ENCODE results near the gene ZFC3H1. TPM values are rescaled to one million over a fixed set of nuclear protein-coding genes. Genes with fewer than 3 reads are reported as not detected.
A peak's percentile ranks its signal among the peaks of the same experiment; 100 is the strongest.

The ZFC3H1 gene
- total and polyA plus RNA-seq, 2 of the 8 experiments (the other 6 are each of a cell fraction or from before 2014, with no cell fraction given): 20.0 to 32.4 TPM

GRCh38 chr12:71562676-71563595, 100.7 kb downstream of the ZFC3H1 start:
- Histone ChIP-seq H2BK15ac (ENCODE audit: low read length) (0 out of 2 replicates have a peak overlapping the region, but pooled peaks have one; percentile 46), H2BK12ac (ENCODE audit: low read depth, low read length) (peak overlapping the region; percentile 91), H3K56ac (replicated peaks; ENCODE audit: insufficient read length, low read depth, low read length) (no peak overlapping the region), H3K4me3 (ENCODE audit: extremely low read depth in 1 of 4, insufficient read depth in 2 of 4, low read depth in 3 of 4, low read length in 4 of 4) (no peak overlapping the region), H3K18ac (ENCODE audit: extremely low read depth, low read length) (no peak overlapping the region), H2BK20ac (ENCODE audit: low read length) (no peak overlapping the region), H3K4me2 (ENCODE audit: insufficient read depth in 1 of 2, low read depth in 2 of 2, low read length in 2 of 2) (no peak overlapping the region), H3K79me2 (ENCODE audit: control insufficient read depth in 1 of 2, insufficient read depth in 2 of 2, low read length in 2 of 2) (no peaks in the 10 kb centered on the region), H4K8ac (ENCODE audit: extremely low read depth, insufficient read depth, low read length) (no peak overlapping the region), H3K23ac (ENCODE audit: insufficient read length) (no peak overlapping the region), H2BK5ac (ENCODE audit: low read depth, low read length) (0 out of 2 replicates have a peak overlapping the region, but pooled peaks have one; percentile 36), H3K9ac (replicated peaks in 1 of 4; ENCODE audit: extremely low read depth in 1 of 4, low read depth in 3 of 4, low read length in 3 of 4) (no peak overlapping the region), H4K91ac (replicated peaks; ENCODE audit: insufficient read length, low read length) (no peak overlapping the region), H3K23me2 (ENCODE audit: low read depth, low read length) (no peaks in the 10 kb centered on the region), H3K36me3 (ENCODE audit: control insufficient read depth in 2 of 4, insufficient read depth in 4 of 4, low read length in 3 of 4) (no peaks in the 10 kb centered on the region), H3K79me1 (ENCODE audit: low read depth, low read length) (no peaks in the 10 kb centered on the region), H4K20me1 (replicated peaks in 1 of 2; ENCODE audit: control insufficient read depth in 1 of 2, insufficient read depth in 2 of 2, low read length in 2 of 2) (no peaks in the 10 kb centered on the region), H3K14ac (ENCODE audit: insufficient read length) (no peak overlapping the region), H3K27ac (ENCODE audit: low read depth, low read length) (no peak overlapping the region), H3K4me1 (replicated peaks in 1 of 4; ENCODE audit: control insufficient read depth in 3 of 4, insufficient read depth in 4 of 4, low read length in 3 of 4) (peaks cover 0 to 2% (median 0%) of the 10 kb centered on the region in 4 experiments; a peak in 2 of 7 replicates), H3K4ac (replicated peaks; ENCODE audit: insufficient read length, low read depth, low read length) (peak overlapping the region; percentile 95), H3K9me3 (ENCODE audit: insufficient read depth in 2 of 2, low read depth in 1 of 2, low read length in 1 of 2) (no peaks in the 10 kb centered on the region), H2AFZ (ENCODE audit: low read length) (peak overlapping the region; percentile 70; the same call in 1 of the 2 replicates), H4K5ac (ENCODE audit: insufficient read length, low read depth, low read length) (no peak overlapping the region), H3K27me3 (replicated peaks in 1 of 4; ENCODE audit: control insufficient read depth in 3 of 4, extremely low read depth in 1 of 4, insufficient read depth in 3 of 4, low read length in 3 of 4) (peaks cover 0 to 1% (median 0%) of the 10 kb centered on the region in 4 experiments; a peak in 1 of 7 replicates), H2AK5ac (ENCODE audit: low read depth, low read length) (no peak overlapping the region), H2BK120ac (replicated peaks; ENCODE audit: low read depth, low read length) (no peak overlapping the region)
- FAIRE-seq (no peak), DNase-seq (ENCODE audit: low read depth in 1 of 2, low spot score in 2 of 2) (no peak)
- 76% methylated on average over 11 of the region's 11 CpGs; no CpG with 5 or more reads in 1 of the 2 experiments for WGBS, 2 experiments (ENCODE audit: extremely low coverage in 1 of 2, insufficient coverage in 1 of 2, insufficient read length in 1 of 2, insufficient replicate concordance in 2 of 2, low coverage in 1 of 2, low lambda C conversion rate in 2 of 2, missing lambda C conversion rate in 1 of 2)
- POLR2A ChIA-PET (ENCODE audit: partially characterized antibody): no interaction called here
- CTCF ChIA-PET (ENCODE audit: partially characterized antibody): no interaction called here
- TF ChIP-seq RNF2 (IDR thresholded peaks at IDR 0.05; ENCODE audit: borderline replicate concordance, low read depth, low read length, missing control alignments, poor library complexity, severe bottlenecking): no peak

All from H1 (cell line).